A549 (cell line): ENCODE data around the gene NAALADL1. TPM values are rescaled to one million over a fixed set of nuclear protein-coding genes. Genes with fewer than 3 reads are reported as not detected.

Source experiments
- ATAC-seq, 2 experiments: fragments of 200-7000 bp in 1 of 2; fragments of >200 bp in 1 of 2; cut with Nextera tagmentation in 1 of 2; cut with Tn5 transposase in 1 of 2; 3 replicates each; pipeline versions ENCODE4 v1.8.0 to v1.9.1; 2018 to 2020; ENCODE audit warnings: mild to moderate bottlenecking in 1 of 2, moderate library complexity in 1 of 2
- CTCF ChIA-PET: fragments of 300-600 bp; sonication (Branson Sonifier 250); formaldehyde crosslinking; extraction: SDS; loops from one replicate; lab custom pipeline; 2021; ENCODE audit warnings: antibody characterized with exemption, inconsistent platforms; lab: Yijun Ruan, JAX
- POLR2A ChIA-PET: fragments of 350-600 bp; formaldehyde crosslinking; extraction: SDS; loops from one replicate; lab custom pipeline; 2021; ENCODE audit warnings: antibody characterized with exemption, inconsistent platforms; lab: Yijun Ruan, JAX
- DNase-seq, 2 experiments: peaks; one replicate each; pipeline versions ENCODE4 v3.0.0 to v3.0.0-alpha.2; 2011 to 2016; ENCODE audit warnings: low read depth in 1 of 2, low spot score in 1 of 2
- FAIRE-seq: peaks from 2 replicates; lab custom pipeline; 2011; peaks lifted over from hg19 to GRCh38; lab: Jason Lieb, UNC
- H3K27ac ChIP-seq, 2 experiments: fragments of >200 bp; sonication (Bioruptor Twin); formaldehyde crosslinking; 3 replicates each; pipeline ENCODE4 v1.5.1; 2016 to 2017
- H3K4me1 ChIP-seq: fragments of >200 bp; sonication (Bioruptor Twin); formaldehyde crosslinking; 3 replicates; pipeline ENCODE4 v1.6.1; 2016
- H3K4me2 ChIP-seq: fragments of >200 bp; sonication (Bioruptor Twin); formaldehyde crosslinking; 3 replicates; pipeline ENCODE4 v1.6.1; 2016
- H3K4me3 ChIP-seq: fragments of >200 bp; sonication (Bioruptor Twin); formaldehyde crosslinking; 3 replicates; pipeline ENCODE4 v1.5.1; 2016
- H3K9me3 ChIP-seq: fragments of >200 bp; sonication (Bioruptor Twin); formaldehyde crosslinking; 3 replicates; pipeline ENCODE4 v1.6.1; 2016
- ATOH8 ChIP-seq: fragments of 250-450 bp; sonication (Bioruptor Pico); IDR thresholded peaks from 2 replicates; pipeline ENCODE4 v1.5.0; 2020; ENCODE audit warnings: low read depth, mild to moderate bottlenecking, moderate library complexity
- CEBPB ChIP-seq, 2 experiments: fragments of >200 bp in 1 of 2; sonication (Bioruptor Twin) in 1 of 2; formaldehyde crosslinking in 1 of 2; IDR thresholded peaks; 2 replicates each; pipeline ENCODE4 v1.6.1; 2012 to 2016
- CHD2 ChIP-seq: fragments of 150-350 bp; IDR thresholded peaks from 2 replicates; pipeline ENCODE4 v1.6.1; 2014; ENCODE audit warnings: low read length; ENCODE audit not compliant: partially characterized antibody
- EHF ChIP-seq: fragments of 250-450 bp; sonication (Bioruptor Pico); IDR thresholded peaks from 2 replicates; pipeline ENCODE4 v1.5.0; 2020; ENCODE audit warnings: mild to moderate bottlenecking
- ELK1 ChIP-seq: fragments of 150-350 bp; IDR thresholded peaks from 2 replicates; pipeline ENCODE4 v1.6.1; 2014; ENCODE audit warnings: low read depth, mild to moderate bottlenecking, low read length
- EP300 ChIP-seq, 2 experiments: fragments of >200 bp; sonication (Bioruptor Twin); formaldehyde crosslinking; IDR thresholded peaks; 2 replicates in 1 of 2; 3 replicates in 1 of 2; pipeline ENCODE4 v1.6.1; 2016 to 2017
- FOXS1 ChIP-seq: fragments of 250-450 bp; sonication (Bioruptor Pico); IDR thresholded peaks from 2 replicates; pipeline ENCODE4 v1.5.0; 2020; ENCODE audit warnings: mild to moderate bottlenecking, moderate library complexity
- GATA3 ChIP-seq: IDR thresholded peaks from 2 replicates; pipeline ENCODE4 v1.6.1; 2012; ENCODE audit warnings: borderline replicate concordance
- HDAC2 ChIP-seq: fragments of 200-600 bp; sonication (generic); IDR thresholded peaks from 2 replicates; pipeline ENCODE4 v1.6.1; 2016
- HES2 ChIP-seq: fragments of >200 bp; sonication (Bioruptor Twin); formaldehyde crosslinking; IDR thresholded peaks from 2 replicates; pipeline ENCODE4 v1.6.1; 2016
- HOXB5 ChIP-seq: fragments of 250-450 bp; sonication (Bioruptor Pico); IDR thresholded peaks from 2 replicates; pipeline ENCODE4 v1.5.0; 2020; ENCODE audit warnings: mild to moderate bottlenecking, moderate library complexity
- JUNB ChIP-seq: fragments of >200 bp; sonication (Bioruptor Twin); formaldehyde crosslinking; IDR thresholded peaks from 2 replicates; pipeline ENCODE4 v1.6.1; 2016
- KDM5A ChIP-seq: fragments of 200-600 bp; sonication (generic); IDR thresholded peaks from 2 replicates; pipeline ENCODE4 v1.6.1; 2016; ENCODE audit warnings: antibody characterized with exemption, mild to moderate bottlenecking
- MAZ ChIP-seq: fragments of 150-350 bp; IDR thresholded peaks from 2 replicates; pipeline ENCODE4 v1.6.1; 2014; ENCODE audit warnings: antibody characterized with exemption, low read depth, low read length, borderline replicate concordance
- NFE2L2 ChIP-seq: fragments of 150-350 bp; conservative IDR thresholded peaks from 2 replicates; pipeline ENCODE4 v1.6.1; 2014; ENCODE audit warnings: low read length
- NPAS2 ChIP-seq: fragments of 250-450 bp; sonication (Bioruptor Pico); IDR thresholded peaks from 2 replicates; pipeline ENCODE4 v1.8.0; 2022; ENCODE audit warnings: mild to moderate bottlenecking, moderate library complexity, borderline replicate concordance
- PBX3 ChIP-seq: IDR thresholded peaks from 2 replicates; pipeline ENCODE4 v1.6.1; 2012
- POLR2A ChIP-seq: IDR thresholded peaks from 2 replicates; pipeline ENCODE4 v1.6.1; 2012; ENCODE audit warnings: mild to moderate bottlenecking, low read length
- POLR2AphosphoS2 ChIP-seq: conservative IDR thresholded peaks from 2 replicates; pipeline ENCODE4 v1.6.1; 2012; ENCODE audit warnings: low read length, improper control_type of control experiment, inconsistent platforms
- RAD21 ChIP-seq, 2 experiments: fragments of >200 bp in 1 of 2; sonication (Bioruptor Twin) in 1 of 2; formaldehyde crosslinking in 1 of 2; IDR thresholded peaks in 1 of 2; conservative IDR thresholded peaks in 1 of 2; 2 replicates in 1 of 2; 3 replicates in 1 of 2; pipeline ENCODE4 v1.6.1; 2012 to 2018; ENCODE audit warnings: inconsistent platforms in 1 of 2
- RARB ChIP-seq: fragments of 250-450 bp; sonication (Bioruptor Pico); IDR thresholded peaks from 2 replicates; pipeline ENCODE4 v1.8.0; 2021; ENCODE audit warnings: mild to moderate bottlenecking, moderate library complexity
- RCOR1 ChIP-seq: fragments of 150-350 bp; IDR thresholded peaks from 2 replicates; pipeline ENCODE4 v1.6.1; 2014; ENCODE audit warnings: antibody characterized with exemption, low read length, low read depth
- REST ChIP-seq: fragments of 200-600 bp; sonication (generic); IDR thresholded peaks from 2 replicates; pipeline ENCODE4 v1.6.1; 2016; ENCODE audit warnings: antibody characterized with exemption, mild to moderate bottlenecking, moderate library complexity
- RFX5 ChIP-seq: fragments of 450-650 bp; IDR thresholded peaks from 2 replicates; pipeline ENCODE4 v1.7.1; 2014; ENCODE audit warnings: antibody characterized with exemption, mild to moderate bottlenecking, moderate library complexity
- TP53 ChIP-seq: fragments of 250-450 bp; sonication (Bioruptor Pico); IDR thresholded peaks from 2 replicates; pipeline ENCODE4 v1.5.0; 2021; ENCODE audit warnings: mild to moderate bottlenecking, moderate library complexity
- ZFP36 ChIP-seq: fragments of 450-650 bp; IDR thresholded peaks from 2 replicates; pipeline ENCODE4 v1.6.1; 2014; ENCODE audit warnings: borderline replicate concordance; ENCODE audit not compliant: partially characterized antibody
- ZNF302 ChIP-seq: fragments of 250-450 bp; sonication (Bioruptor Pico); IDR thresholded peaks from 2 replicates; pipeline ENCODE4 v1.9.0; 2021; ENCODE audit warnings: inconsistent platforms, mild to moderate bottlenecking, moderate library complexity
- ZSCAN20 ChIP-seq: fragments of 250-450 bp; sonication (Bioruptor Pico); IDR thresholded peaks from 2 replicates; pipeline ENCODE4 v1.8.0; 2022; ENCODE audit warnings: mild to moderate bottlenecking, moderate library complexity
- WGBS: methylation state at CpG from one replicate; pipeline ENCODE4 v1.1.6; 2017; ENCODE audit errors: missing lambda C conversion rate; 5-methylcytosine and 5-hydroxymethylcytosine counted together
- polyA plus RNA-seq, 4 experiments: library from polyadenylated mRNA; depleted of rRNA in 3 of 4; stranded (reverse); fragments of >200 nt; fragmentation: RNase III in 1 of 4; extraction: RNeasy Plus Mini Kit Qiagen cat#74134 plus additional on column Dnase treatment in 1 of 4; gene quantifications; 2 replicates in 3 of 4; 3 replicates in 1 of 4; pipeline ENCODE4 v1.2.3, GENCODE V29; 2011 to 2017

NAALADL1 gene
- polyA plus RNA-seq, 2 of the 4 experiments (the other 2 are of a cell fraction): not detected

GRCh38 chr11:65083834-65084597, 25.7 kb upstream of the NAALADL1 start, which contains the start of the genes CDCA5 and ZFPL1 (continued):
- TF ChIP-seq REST: no peak
- no peak for TF ChIP-seq ZNF302 (CRISPR knock-in tag)
- 0 out of 2 replicates have a peak, but pooled peaks have one; percentile 19 for TF ChIP-seq GATA3
- peak; percentile 56; the same call in 1 of the 2 replicates for TF ChIP-seq POLR2A
- TF ChIP-seq PBX3: 0 out of 2 replicates have a peak, but pooled peaks have one; percentile 42
- no peak for TF ChIP-seq NFE2L2
- TF ChIP-seq ZSCAN20 (CRISPR knock-in tag): no peak
- TF ChIP-seq EHF (CRISPR knock-in tag): 0 out of 2 replicates have a peak, but pooled peaks have one; percentile 35
- peak; percentile 95 for TF ChIP-seq HDAC2
- no peak for TF ChIP-seq RCOR1
- no peak for TF ChIP-seq ATOH8 (CRISPR knock-in tag)
- no peak for TF ChIP-seq RFX5
- TF ChIP-seq HOXB5 (CRISPR knock-in tag): no peak
- TF ChIP-seq CEBPB (IDR thresholded peaks at IDR 0.05): no peak
- no peak for TF ChIP-seq CHD2
- no peak for TF ChIP-seq TP53 (CRISPR knock-in tag)
- no peak for TF ChIP-seq EP300 (IDR thresholded peaks at IDR 0.05)
- peak; percentile 99 for TF ChIP-seq KDM5A
- no peak for TF ChIP-seq POLR2AphosphoS2
- no peak for TF ChIP-seq HES2
- TF ChIP-seq RARB: no peak
- no peak for TF ChIP-seq JUNB

- H3K4me3 ChIP-seq: peak overlapping the region; percentile 82
- H3K27ac ChIP-seq: peak overlapping the region; percentile 85 to 90
- FAIRE-seq (no peak), DNase-seq (no peak), ATAC-seq (peak; percentile 4 to 12; a peak in 3 of 6 replicates)
- H3K9me3 ChIP-seq: no peaks in the 10 kb centered on the region
- peaks cover 32% of the 10 kb centered on the region for H3K4me1 ChIP-seq
- H3K4me2 ChIP-seq: peak overlapping the region; percentile 89
- CTCF ChIA-PET: interaction anchor here (0.7 to 2.8 kb wide), 9 partner anchors 11 to 88 kb away, joined by 3 to 12 read pairs (median 4); partner anchors contain the start of genes ARL2, TM7SF2 and ZNHIT2
- 2% methylated on average over 13 of the region's 13 CpGs for WGBS
- POLR2A ChIA-PET: no interaction called here
- no peak for TF ChIP-seq FOXS1 (CRISPR knock-in tag)
- TF ChIP-seq MAZ: no peak
- no peak for TF ChIP-seq ZFP36
- no peak for TF ChIP-seq KDM5A
- no peak for TF ChIP-seq ELK1
- TF ChIP-seq RAD21 (conservative IDR thresholded peaks at IDR 0.05 in 1 of 2, IDR thresholded peaks at IDR 0.05 in 1 of 2): no peak
- no peak for TF ChIP-seq ZNF302 (CRISPR knock-in tag)
- TF ChIP-seq EP300 (IDR thresholded peaks at IDR 0.05): no peak
- TF ChIP-seq NPAS2: no peak
- TF ChIP-seq CHD2: no peak
Observed at GRCh38 chr11:65083134-65083833, 24.9 kb upstream of the NAALADL1 start.
